Measurements from ENCODE around the gene EXOC5.

GRCh38 chr14:57274551-57274950, 5.8 kb upstream of the EXOC5 start:
- no peak for TF ChIP-seq NFRKB (IDR thresholded peaks at IDR 0.05)
- TF ChIP-seq ARNT (IDR thresholded peaks at IDR 0.05), result no peak
- TF ChIP-seq CTBP1 (IDR thresholded peaks at IDR 0.05; ENCODE audit: borderline replicate concordance), result no peak
- no peak for TF ChIP-seq FOXM1 (IDR thresholded peaks at IDR 0.05; ENCODE audit: borderline replicate concordance)
- TF ChIP-seq ELF4 (IDR thresholded peaks at IDR 0.05), result no peak
- TF ChIP-seq SUZ12 (IDR thresholded peaks at IDR 0.05), result no peak
- no peak for TF ChIP-seq BHLHE40 (IDR thresholded peaks at IDR 0.05; ENCODE audit: borderline replicate concordance)
- TF ChIP-seq SP1 (IDR thresholded peaks at IDR 0.05), result no peak
